ENCODE results near the gene VSTM2B. TPM values are rescaled to one million over a fixed set of nuclear protein-coding genes. Genes with fewer than 3 reads are reported as not detected.
"Not testable (repeated sequence)": the region's sequence is repeated elsewhere in the genome, so short reads cannot be mapped to it uniquely, and the experiment has no call there.

The VSTM2B gene
- total and polyA plus RNA-seq, 2 donors from 2014 or later = not detected

DNA sequence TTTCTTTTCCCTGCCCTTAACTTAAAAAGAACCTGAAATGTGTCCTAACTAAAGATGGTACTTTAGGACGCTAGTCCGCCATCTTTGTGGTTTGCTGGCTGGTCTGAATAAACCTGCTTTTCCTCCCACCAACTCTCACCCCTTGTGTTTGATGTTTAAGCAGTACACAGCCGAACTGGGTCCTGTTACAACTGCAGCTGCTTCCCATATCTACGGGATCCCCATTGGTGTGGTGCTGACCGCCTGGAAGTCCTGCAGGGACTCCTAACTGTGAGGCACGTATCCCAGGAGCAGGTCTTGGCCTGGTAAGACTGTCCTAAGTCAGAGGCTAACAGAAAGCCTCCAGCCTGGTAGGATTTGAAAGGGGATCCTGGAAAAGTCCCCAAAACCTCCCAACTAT, 40.9 kb upstream of the VSTM2B start:
- Histone ChIP-seq H3K4me3 (ENCODE audit: low read length in 3 of 3) (no peak overlapping the region), H3K27ac (ENCODE audit: low read depth in 2 of 2, low read length in 2 of 2) (no peak overlapping the region), H3K4me1 (ENCODE audit: control insufficient read depth in 2 of 3, insufficient read depth in 2 of 3, low read depth in 1 of 3, low read length in 3 of 3) (no peaks in the 10 kb centered on the region), H3K9ac (ENCODE audit: low read length in 3 of 3) (no peak overlapping the region), H3K27me3 (ENCODE audit: control insufficient read depth, insufficient read depth, low read length) (no peaks in the 10 kb centered on the region), H3K36me3 (ENCODE audit: control insufficient read depth in 2 of 3, insufficient read depth in 3 of 3, low read length in 3 of 3) (no peaks in the 10 kb centered on the region), H3K9me3 (ENCODE audit: control insufficient read depth in 2 of 3, insufficient read depth in 1 of 3, low read length in 3 of 3) (no peaks in the 10 kb centered on the region)
- intact Hi-C loops (cut with DNase I) = no loop called here
- DNase-seq = peak in 2 of 5 donors; percentile 6 to 15
- FAIRE-seq = no peak
- TF ChIP-seq, protein P1, sequence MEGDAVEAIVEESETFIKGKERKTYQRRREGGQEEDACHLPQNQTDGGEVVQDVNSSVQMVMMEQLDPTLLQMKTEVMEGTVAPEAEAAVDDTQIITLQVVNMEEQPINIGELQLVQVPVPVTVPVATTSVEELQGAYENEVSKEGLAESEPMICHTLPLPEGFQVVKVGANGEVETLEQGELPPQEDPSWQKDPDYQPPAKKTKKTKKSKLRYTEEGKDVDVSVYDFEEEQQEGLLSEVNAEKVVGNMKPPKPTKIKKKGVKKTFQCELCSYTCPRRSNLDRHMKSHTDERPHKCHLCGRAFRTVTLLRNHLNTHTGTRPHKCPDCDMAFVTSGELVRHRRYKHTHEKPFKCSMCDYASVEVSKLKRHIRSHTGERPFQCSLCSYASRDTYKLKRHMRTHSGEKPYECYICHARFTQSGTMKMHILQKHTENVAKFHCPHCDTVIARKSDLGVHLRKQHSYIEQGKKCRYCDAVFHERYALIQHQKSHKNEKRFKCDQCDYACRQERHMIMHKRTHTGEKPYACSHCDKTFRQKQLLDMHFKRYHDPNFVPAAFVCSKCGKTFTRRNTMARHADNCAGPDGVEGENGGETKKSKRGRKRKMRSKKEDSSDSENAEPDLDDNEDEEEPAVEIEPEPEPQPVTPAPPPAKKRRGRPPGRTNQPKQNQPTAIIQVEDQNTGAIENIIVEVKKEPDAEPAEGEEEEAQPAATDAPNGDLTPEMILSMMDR (IDR thresholded peaks at IDR 0.05; ENCODE audit: borderline replicate concordance, extremely low read depth, insufficient read depth) = no peak

- H3K36me3 ChIP-seq (ENCODE audit: control insufficient read depth in 2 of 3, insufficient read depth in 3 of 3, low read length in 3 of 3) = no peaks in the 10 kb centered on the region
- no peak overlapping the region for H3K4me3 ChIP-seq (ENCODE audit: low read length in 3 of 3)
- FAIRE-seq = no peak
- no peak overlapping the region for H3K27ac ChIP-seq (ENCODE audit: low read depth in 2 of 2, low read length in 2 of 2)
- no peaks in the 10 kb centered on the region for H3K9me3 ChIP-seq (ENCODE audit: control insufficient read depth in 2 of 3, insufficient read depth in 1 of 3, low read length in 3 of 3)
- H3K27me3 ChIP-seq (ENCODE audit: control insufficient read depth, insufficient read depth, low read length) = no peaks in the 10 kb centered on the region
- no peak for DNase-seq
- TF ChIP-seq, protein P1 (IDR thresholded peaks at IDR 0.05; ENCODE audit: borderline replicate concordance, extremely low read depth, insufficient read depth) = no peak
- no peak overlapping the region for H3K9ac ChIP-seq (ENCODE audit: low read length in 3 of 3)
- no peaks in the 10 kb centered on the region for H3K4me1 ChIP-seq (ENCODE audit: control insufficient read depth in 2 of 3, insufficient read depth in 2 of 3, low read depth in 1 of 3, low read length in 3 of 3)
- intact Hi-C loops (cut with DNase I) = no loop called here
Measured at GRCh38 chr19:29485293-29485692, 40.5 kb upstream of the VSTM2B start.

GRCh38 chr19:29486961-29487360, 38.8 kb upstream of the VSTM2B start:
- FAIRE-seq; H3K9ac ChIP-seq (ENCODE audit: low read length in 3 of 3); H3K4me1 ChIP-seq (ENCODE audit: control insufficient read depth in 2 of 3, insufficient read depth in 2 of 3, low read depth in 1 of 3, low read length in 3 of 3); H3K9me3 ChIP-seq (ENCODE audit: control insufficient read depth in 2 of 3, insufficient read depth in 1 of 3, low read length in 3 of 3); H3K27me3 ChIP-seq (ENCODE audit: control insufficient read depth, insufficient read depth, low read length); intact Hi-C loops (cut with DNase I); H3K36me3 ChIP-seq (ENCODE audit: control insufficient read depth in 2 of 3, insufficient read depth in 3 of 3, low read length in 3 of 3); H3K4me3 ChIP-seq (ENCODE audit: low read length in 3 of 3); H3K27ac ChIP-seq (ENCODE audit: low read depth in 2 of 2, low read length in 2 of 2): not testable (repeated sequence)
- peak in 1 of 5 donors; percentile 5 for DNase-seq

DNA sequence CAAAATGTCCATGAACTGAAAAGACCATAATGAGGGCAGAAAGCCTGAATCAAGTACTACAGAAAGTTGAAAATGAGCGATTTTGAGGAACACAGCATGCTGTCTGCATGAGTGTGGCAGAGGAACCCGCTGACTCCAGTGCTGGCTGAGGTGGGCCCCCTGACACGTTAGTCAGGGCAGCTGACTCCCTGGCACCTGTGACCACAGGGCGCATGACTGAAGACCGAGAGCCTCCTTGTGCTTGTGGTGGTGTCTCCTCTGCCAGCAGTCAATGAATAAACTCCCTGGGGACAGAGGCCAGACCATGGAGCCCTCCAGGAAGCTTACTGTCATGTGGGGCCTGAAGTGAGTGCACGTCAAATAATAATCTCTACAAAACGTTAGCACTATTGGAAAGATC, 38.4 kb upstream of the VSTM2B start:
- Histone ChIP-seq H3K9ac (ENCODE audit: low read length in 3 of 3) (no peak overlapping the region), H3K36me3 (ENCODE audit: control insufficient read depth in 2 of 3, insufficient read depth in 3 of 3, low read length in 3 of 3) (no peaks in the 10 kb centered on the region), H3K27ac (ENCODE audit: low read depth in 2 of 2, low read length in 2 of 2) (no peak overlapping the region), H3K27me3 (ENCODE audit: control insufficient read depth, insufficient read depth, low read length) (no peaks in the 10 kb centered on the region), H3K9me3 (ENCODE audit: control insufficient read depth in 2 of 3, insufficient read depth in 1 of 3, low read length in 3 of 3) (no peaks in the 10 kb centered on the region), H3K4me3 (ENCODE audit: low read length in 3 of 3) (no peak overlapping the region), H3K4me1 (ENCODE audit: control insufficient read depth in 2 of 3, insufficient read depth in 2 of 3, low read depth in 1 of 3, low read length in 3 of 3) (no peaks in the 10 kb centered on the region)
- FAIRE-seq = no peak
- peak in 1 of 5 donors; percentile 6 for DNase-seq
- TF ChIP-seq, protein P1 (IDR thresholded peaks at IDR 0.05; ENCODE audit: borderline replicate concordance, extremely low read depth, insufficient read depth) = no peak
- intact Hi-C loops (cut with DNase I) = no loop called here
